UCSD-AML1 (cell line): ENCODE results near the gene LMF2.
"Not testable (repeated sequence)": the region's sequence is repeated elsewhere in the genome, so short reads cannot be mapped to it uniquely, and the experiment has no call there.

ENCODE experiments used
- DNase-seq: peaks from one replicate; lab custom pipeline; 2025; ENCODE audit not compliant: unreplicated experiment; lab: John Stamatoyannopoulos, UW

Gene LMF2

DNA sequence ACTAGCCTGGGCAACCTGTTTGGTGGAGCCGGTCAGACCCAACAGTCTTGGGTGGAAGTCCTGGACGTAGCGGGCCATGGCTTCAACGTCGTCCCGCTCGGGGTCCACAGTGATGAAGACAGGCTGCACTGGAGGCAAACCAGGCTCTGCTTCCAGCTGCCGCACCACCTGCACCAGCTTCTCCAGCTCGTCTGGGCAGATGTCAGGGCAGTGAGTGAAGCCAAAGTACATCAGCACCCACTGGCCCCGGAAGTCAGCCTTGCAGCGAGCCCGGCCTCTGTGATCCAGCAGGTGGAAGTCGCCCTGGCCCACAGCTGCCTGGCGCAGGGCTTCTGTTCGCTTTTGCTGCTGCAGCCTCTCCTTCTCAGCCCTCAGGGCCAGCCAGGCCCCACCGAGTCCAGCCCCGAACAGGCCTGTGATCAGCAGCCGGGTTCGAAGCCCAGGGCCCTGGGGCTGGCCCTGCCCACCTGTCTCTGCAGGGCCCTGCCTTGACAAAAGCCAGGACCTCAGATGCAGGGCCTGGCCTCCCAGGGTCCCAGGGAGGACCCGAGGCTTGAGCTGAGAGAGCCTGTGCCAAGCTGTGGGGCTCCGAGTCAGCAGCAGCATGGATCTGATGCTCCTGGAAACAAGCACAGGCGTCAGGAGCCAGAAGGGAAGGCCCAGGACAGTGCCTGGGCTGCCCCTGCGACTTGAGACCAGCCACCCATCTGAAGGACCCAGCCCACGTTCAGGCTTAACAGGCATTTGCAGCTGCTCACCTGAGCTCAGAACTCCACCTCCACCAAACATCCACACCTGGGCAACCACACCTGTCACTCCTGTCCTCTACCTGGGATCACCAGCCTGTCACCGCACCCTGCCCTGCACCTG is 16.5 kb upstream of the LMF2 start:
- no peak for DNase-seq

- DNase-seq: no peak
Measured at GRCh38 chr22:50523458-50523805, 15.9 kb upstream of the LMF2 start.

DNA sequence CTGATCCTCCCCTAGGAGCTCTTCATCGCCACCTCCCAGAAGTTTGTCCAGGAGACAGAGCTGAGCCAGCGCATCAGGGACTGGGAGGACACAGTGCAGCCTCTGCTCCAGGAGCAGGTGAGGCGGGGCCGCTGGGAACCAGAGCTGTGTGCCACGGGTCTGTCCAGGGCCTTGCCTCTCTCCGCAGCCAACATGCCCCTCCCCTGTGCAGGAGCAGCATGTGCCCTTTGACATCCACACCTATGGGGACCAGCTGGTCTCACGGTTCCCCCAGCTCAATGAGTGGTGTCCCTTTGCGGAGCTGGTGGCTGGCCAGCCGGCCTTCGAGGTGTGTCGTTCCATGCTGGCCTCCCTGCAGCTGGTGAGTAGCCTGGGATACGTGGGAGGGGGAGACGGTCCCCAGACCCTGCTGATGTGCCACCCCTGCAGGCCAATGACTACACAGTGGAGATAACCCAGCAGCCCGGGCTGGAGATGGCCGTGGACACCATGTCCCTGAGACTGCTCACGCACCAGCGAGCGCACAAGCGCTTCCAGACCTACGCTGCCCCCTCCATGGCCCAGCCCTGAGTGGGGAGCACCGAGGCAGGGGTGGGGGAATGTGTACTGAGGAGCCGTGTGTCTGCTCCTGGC is 15.4 kb upstream of the LMF2 start:
- DNase-seq: no peak

DNA sequence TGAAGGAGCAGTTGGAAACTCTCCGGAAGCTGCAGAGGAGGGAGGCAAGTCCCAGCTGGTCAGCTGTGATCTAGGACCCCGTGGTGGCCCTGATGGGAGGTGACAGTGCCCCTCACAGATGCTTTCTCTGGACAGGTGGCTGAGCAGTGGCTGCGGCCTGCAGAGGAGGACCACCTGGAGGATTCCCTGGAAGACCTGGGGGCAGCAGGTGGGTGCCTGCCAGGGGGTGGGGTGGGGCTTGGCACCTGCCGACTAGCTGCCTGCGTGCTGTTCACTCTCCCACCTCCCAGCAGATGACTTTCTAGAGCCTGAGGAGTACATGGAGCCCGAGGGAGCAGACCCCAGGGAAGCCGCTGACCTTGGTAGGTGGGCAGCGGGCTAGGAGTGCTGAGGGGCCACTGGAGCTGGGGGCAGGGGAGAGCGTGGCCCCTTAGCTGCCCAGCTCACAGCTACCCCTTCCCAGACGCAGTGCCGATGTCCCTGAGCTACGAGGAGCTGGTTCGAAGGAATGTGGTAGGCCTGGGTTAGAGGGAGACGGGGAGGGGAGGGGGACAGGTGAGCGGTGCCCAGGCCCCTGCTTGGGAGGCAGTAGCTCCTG is 14.8 kb upstream of the LMF2 start:
- no peak for DNase-seq

- no peak for DNase-seq
Measured at GRCh38 chr22:50521710-50522109, 14.2 kb upstream of the LMF2 start.

GRCh38 chr22:50520826-50521453 is 13.4 kb upstream of the LMF2 start:
- DNase-seq: no peak

GRCh38 chr22:50520184-50520583 is 12.7 kb upstream of the LMF2 start:
- not testable (repeated sequence) for DNase-seq

DNA sequence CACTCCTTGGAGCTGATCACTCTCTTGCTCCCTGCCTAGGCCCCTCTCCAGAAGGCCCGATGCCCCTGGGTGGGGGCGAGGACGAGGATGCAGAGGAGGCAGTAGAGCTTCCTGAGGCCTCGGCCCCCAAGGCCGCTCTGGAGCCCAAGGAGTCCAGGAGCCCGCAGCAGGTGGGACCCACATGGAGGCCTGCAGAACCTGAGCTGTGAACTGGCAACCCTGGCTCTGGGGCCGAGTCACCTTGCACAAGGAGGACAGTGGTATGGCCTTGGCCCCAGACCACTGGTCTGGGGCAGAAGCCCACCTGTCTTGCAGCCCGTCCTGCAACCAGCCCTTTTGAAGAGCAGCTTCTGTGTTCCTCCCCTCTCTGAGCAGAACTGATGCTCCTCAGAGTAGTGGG is 11.6 kb upstream of the LMF2 start:
- no peak for DNase-seq

DNA sequence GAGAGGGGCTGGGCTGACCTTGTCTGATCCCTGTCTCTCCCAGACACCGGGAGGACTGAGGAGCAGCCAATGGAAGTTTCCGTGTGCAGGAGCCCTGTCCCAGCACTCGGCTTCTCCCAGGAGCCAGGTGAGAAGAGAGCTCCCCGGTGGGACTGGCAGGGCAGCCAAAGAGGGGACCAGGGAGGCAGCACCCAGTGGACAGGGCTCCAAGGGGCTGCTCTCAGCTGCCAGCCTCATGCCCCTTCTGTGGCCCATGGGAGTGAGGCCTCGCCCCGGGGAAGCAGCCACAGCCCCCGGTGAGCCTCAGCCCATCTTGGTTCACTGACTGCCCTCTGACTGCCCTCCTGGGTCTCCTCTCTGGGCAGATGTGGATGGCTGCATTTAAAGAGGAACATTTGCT is 11.1 kb upstream of the LMF2 start:
- no peak for DNase-seq

DNA sequence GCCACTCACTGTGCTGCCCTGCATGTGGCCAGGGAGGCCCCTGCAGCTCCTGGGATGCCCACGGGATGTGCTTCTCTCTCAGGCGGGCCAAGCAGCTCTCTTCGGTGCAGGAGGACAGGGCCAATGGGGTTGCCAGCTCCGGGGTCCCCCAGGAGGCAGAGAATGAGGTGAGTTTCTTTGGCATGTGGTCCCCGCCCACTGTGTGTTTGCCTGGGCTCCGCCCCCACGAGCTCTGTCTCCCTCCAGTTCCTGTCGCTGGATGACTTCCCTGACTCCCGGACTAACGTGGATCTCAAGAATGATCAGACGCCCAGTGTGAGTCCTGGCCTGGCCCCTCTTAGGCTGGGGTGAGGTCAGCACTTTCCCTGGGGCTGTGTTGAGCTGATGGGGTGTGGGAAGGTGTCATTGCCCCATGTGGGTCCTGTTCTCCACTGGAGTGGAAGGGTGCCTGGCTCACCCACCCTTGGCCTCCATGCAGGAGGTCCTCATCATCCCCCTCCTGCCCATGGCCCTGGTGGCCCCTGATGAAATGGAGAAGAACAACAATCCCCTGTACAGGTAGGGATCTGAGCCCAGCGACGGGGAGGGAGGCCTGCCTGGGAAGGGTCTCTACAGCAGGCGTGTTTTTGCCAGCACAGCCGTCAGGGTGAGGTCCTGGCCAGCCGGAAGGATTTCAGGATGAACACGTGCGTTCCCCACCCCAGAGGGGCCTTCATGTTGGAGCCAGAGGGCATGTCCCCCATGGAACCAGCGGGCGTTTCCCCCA is 10.2 kb upstream of the LMF2 start:
- no peak for DNase-seq

GRCh38 chr22:50516891-50517290 is 9.4 kb upstream of the LMF2 start:
- DNase-seq: no peak

- DNase-seq: no peak
Measured at GRCh38 chr22:50516068-50516467, 8.6 kb upstream of the LMF2 start.

GRCh38 chr22:50513175-50513574 is 5.7 kb upstream of the LMF2 start:
- DNase-seq: no peak

GRCh38 chr22:50508897-50509296 is 1.4 kb upstream of the LMF2 start:
- no peak for DNase-seq

DNA sequence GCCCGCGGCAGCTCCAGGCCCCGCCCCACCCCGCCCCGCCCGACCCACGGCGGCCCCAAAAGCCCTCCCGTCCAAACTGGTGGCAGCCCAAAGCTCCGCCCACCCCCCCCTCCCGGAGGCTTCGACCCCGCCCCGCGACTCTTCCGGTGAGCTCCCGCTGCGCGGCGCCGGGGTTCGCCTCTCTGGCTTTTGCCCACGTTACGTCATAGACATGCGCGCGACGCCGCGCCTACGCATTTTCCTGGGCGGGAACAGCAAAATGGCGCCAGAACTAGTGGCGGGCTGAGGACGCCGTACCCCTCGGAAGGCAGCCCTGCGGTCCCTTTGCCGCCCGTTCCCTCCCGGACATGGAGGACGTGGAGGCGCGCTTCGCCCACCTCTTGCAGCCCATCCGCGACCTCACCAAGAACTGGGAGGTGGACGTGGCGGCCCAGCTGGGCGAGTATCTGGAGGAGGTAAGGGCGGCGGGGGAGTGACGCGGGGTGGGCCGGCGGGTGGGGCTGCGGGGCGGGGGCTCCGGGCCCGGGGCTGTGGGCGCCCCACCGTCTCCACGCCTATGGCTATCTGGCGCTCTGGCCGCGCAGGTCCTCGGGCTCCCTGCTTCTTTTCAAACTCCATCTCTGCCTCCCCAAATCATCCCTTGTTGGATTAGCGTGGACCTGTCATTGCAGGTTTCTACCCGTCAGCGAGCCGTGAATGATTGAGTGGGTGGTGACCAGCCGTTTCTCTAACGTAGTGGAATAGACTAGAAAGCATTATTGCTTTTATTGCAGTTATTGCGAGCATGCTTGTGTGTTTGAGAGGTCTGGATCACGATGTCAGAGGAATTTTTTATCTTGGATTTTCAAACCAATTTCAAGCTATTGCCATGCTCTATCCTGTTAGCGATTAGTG is 736 bp upstream of the LMF2 start, which contains the start of gene NCAPH2:
Gene NCAPH2, plus strand, starts transcription at position 234 of the 894 bp plus-strand sequence. Its CDS starts 114 bp downstream, at position 348.
- DNase-seq: peak; percentile 98

DNA sequence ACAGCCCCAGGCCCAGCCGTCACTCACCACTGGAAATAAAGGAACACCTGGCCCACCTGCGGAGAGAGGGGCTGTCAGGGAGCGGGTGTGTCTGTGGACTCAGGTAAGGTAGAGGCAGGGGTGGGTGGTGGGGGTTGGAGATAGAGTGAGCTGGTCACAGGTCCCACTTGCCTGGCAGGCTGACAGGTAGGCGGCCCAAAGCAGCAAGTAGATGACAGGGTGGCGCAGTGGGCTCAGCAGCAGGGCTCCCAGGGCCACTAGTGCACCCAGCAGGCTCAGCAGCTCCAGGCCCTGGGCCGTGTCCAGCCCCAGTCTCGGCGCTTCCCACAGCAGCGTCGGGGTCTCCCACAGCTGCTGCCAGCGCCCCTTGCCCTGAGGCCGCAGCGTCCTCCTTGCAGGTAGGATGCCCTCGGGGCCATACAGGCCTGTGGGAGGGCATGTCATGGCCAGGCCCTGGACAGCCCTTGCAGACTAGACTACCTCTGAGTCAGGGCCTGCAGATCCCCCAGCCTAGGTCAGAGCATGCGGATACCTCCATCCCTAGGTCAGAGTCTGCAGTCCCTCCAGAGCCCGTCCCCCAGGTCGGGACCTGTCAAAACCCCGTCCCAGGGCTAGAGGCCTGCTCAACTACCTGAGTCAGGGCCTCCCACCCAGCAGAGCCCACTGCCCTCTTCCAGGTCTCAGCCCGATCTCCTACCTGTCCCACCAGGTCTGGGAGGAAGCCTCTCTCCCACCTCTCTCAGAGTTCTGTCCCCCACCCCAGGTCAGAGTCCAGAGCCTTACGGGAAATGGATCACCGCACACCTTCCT is 686 bp downstream of the LMF2 start:
- DNase-seq: no peak

DNA sequence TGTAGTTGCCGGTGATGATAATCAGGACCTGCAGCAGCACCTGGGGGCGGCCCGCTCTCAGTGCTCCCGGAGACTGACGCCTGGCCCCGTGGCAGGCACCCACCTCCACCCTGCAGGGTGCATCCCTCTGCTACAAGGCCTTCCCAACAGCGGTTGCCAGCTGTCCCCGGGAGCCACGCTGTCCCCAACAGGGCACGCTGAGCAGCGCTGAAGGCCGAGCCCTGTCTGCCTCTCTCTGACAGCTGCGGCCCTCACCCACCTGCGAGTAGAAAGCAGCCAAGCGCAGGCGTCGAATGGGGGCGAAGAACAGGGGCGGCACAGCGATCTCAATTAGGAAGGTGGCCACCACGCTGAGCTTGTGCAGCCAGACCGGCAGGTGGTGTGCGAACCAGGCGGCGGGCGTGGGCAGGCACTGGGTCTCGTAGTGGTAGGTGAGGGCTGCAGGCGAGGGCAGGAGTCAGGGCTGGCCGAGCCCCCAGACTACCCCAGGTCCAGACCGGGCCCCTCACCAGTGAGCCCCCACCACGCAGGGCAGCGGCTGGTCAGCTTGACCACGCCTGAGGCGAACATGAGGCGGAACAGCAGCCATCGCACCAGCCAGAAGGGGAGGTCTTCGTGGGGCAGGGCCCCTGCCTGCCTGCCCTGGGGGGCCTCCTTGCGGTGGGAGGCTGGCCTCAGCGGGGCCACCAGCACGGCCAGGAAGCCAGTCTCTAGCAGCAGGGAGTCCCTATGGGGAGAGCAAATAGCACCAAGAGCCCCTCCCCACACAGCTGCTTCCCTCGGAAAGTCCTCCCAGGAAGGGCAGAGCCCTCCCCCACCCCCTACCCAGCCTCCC is 1.5 kb downstream of the LMF2 start:
- DNase-seq: no peak

GRCh38 chr22:50505276-50505775 is 2.2 kb downstream of the LMF2 start:
- no peak for DNase-seq
